ENCODE results near the gene GGN. TPM values are rescaled to one million over a fixed set of nuclear protein-coding genes. Genes with fewer than 3 reads are reported as not detected.
A peak's percentile ranks its signal among the peaks of the same experiment; 100 is the strongest.

GGN gene
- total and polyA plus RNA-seq, 2 of the 13 experiments (the other 11 are each of a cell fraction or from before 2014, with no cell fraction given), result not detected

DNA sequence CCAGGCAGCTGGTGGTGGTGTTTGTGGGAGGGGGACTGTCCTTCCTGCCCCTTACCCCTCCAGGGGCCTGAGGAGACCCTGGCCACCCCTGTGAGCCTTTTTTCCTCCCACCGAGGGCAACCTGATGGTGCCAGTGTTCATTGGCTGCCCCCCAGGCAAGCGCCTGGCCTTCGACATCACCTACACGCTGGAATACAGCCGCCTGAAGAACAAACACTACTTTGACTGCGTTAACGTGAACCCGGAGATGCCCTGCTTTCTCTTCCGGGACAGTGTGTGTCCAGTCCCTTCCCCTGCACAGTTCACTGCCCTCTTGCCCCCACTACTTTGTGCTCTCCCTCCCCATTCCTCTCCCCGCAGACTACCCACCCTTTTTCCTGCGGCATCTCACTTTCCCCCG, 20.8 kb downstream of the GGN start:
- CTCF ChIA-PET (ENCODE audit: low intra/inter-chr PET ratio, low total read pairs), result no interaction called here
- WGBS (ENCODE audit: low lambda C conversion rate), result 30% methylated on average over 9 of the region's 12 CpGs
- TF ChIP-seq NR2C2 (CRISPR knock-in tag; IDR thresholded peaks at IDR 0.05; ENCODE audit: borderline replicate concordance) (peak; percentile 97), ZNF687 (CRISPR knock-in tag; IDR thresholded peaks at IDR 0.05) (peak; percentile 53), GABPA (IDR thresholded peaks at IDR 0.05; ENCODE audit: low read depth, low read length) (peak; percentile 74), GABPA (CRISPR knock-in tag; IDR thresholded peaks at IDR 0.05; ENCODE audit: low read depth) (peak; percentile 91), ZNF746 (CRISPR knock-in tag; IDR thresholded peaks at IDR 0.05) (peak; percentile 34; the same call in 1 of the 2 replicates), MTA1 (CRISPR knock-in tag; IDR thresholded peaks at IDR 0.05; ENCODE audit: borderline replicate concordance) (0 out of 2 replicates have a peak, but pooled peaks have one; percentile 17), THAP11 (CRISPR knock-in tag; IDR thresholded peaks at IDR 0.05) (peak; percentile 51; the same call in 1 of the 2 replicates), ZNF574 (CRISPR knock-in tag; IDR thresholded peaks at IDR 0.05) (peak; percentile 28), SYNCRIP (IDR thresholded peaks at IDR 0.05; ENCODE audit: insufficient read depth, low read depth, low read length) (no peak), ZZZ3 (CRISPR knock-in tag; IDR thresholded peaks at IDR 0.05; ENCODE audit: borderline replicate concordance) (no peak), ZEB1 (IDR thresholded peaks at IDR 0.05; ENCODE audit: insufficient replicate concordance, low read depth) (no peak), WIZ (CRISPR knock-in tag; IDR thresholded peaks at IDR 0.05) (0 out of 2 replicates have a peak, but pooled peaks have one; percentile 46), SKI (IDR thresholded peaks at IDR 0.05; ENCODE audit: partially characterized antibody) (no peak)
- TF ChIP-seq, protein P1, sequence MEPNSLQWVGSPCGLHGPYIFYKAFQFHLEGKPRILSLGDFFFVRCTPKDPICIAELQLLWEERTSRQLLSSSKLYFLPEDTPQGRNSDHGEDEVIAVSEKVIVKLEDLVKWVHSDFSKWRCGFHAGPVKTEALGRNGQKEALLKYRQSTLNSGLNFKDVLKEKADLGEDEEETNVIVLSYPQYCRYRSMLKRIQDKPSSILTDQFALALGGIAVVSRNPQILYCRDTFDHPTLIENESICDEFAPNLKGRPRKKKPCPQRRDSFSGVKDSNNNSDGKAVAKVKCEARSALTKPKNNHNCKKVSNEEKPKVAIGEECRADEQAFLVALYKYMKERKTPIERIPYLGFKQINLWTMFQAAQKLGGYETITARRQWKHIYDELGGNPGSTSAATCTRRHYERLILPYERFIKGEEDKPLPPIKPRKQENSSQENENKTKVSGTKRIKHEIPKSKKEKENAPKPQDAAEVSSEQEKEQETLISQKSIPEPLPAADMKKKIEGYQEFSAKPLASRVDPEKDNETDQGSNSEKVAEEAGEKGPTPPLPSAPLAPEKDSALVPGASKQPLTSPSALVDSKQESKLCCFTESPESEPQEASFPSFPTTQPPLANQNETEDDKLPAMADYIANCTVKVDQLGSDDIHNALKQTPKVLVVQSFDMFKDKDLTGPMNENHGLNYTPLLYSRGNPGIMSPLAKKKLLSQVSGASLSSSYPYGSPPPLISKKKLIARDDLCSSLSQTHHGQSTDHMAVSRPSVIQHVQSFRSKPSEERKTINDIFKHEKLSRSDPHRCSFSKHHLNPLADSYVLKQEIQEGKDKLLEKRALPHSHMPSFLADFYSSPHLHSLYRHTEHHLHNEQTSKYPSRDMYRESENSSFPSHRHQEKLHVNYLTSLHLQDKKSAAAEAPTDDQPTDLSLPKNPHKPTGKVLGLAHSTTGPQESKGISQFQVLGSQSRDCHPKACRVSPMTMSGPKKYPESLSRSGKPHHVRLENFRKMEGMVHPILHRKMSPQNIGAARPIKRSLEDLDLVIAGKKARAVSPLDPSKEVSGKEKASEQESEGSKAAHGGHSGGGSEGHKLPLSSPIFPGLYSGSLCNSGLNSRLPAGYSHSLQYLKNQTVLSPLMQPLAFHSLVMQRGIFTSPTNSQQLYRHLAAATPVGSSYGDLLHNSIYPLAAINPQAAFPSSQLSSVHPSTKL (CRISPR knock-in tag; IDR thresholded peaks at IDR 0.05), result no peak

More for the DNA sequence above, 20.8 kb downstream of the GGN start:
- peak overlapping the region in 1 of 3 experiments; percentile 36; a peak in 1 of 6 replicates for H3K4me3 ChIP-seq (replicated peaks in 1 of 3; ENCODE audit: insufficient read depth in 1 of 3, low read depth in 2 of 3, low read length in 3 of 3)
- peaks cover 0 to 6% of the 10 kb centered on the region in 2 experiments; a peak in 1 of 5 replicates for H3K27me3 ChIP-seq (ENCODE audit: control insufficient read depth in 1 of 2, insufficient read depth in 2 of 2, low read length in 2 of 2)
- DNase-seq (ENCODE audit: low spot score) (no peak), FAIRE-seq (no peak), ATAC-seq (peak; percentile 33; the same call in 2 of the 3 replicates)
- no peak overlapping the region for H3K9ac ChIP-seq (ENCODE audit: insufficient read depth, low read depth, low read length)
- intact Hi-C loops (cut with micrococcal nuclease; ENCODE audit: unreplicated experiment) (no loop called here), in situ Hi-C loops (cut with HindIII; ENCODE audit: extremely low pct_ligation_motif_present, low pct_unique_long_range_greater_than_20kb) (no loop called here)
- no peaks in the 10 kb centered on the region for H3K36me3 ChIP-seq (replicated peaks in 1 of 2; ENCODE audit: control insufficient read depth in 1 of 2, insufficient read depth in 2 of 2, low read length in 2 of 2)
- no peaks in the 10 kb centered on the region for H3K9me3 ChIP-seq (ENCODE audit: low read length)
- peaks cover 40% of the 10 kb centered on the region for H3K4me1 ChIP-seq (ENCODE audit: insufficient read depth, low read length)
- peak overlapping the region; percentile 56 for H3K4me2 ChIP-seq (ENCODE audit: low read depth, low read length)
- no peaks in the 10 kb centered on the region for H4K20me1 ChIP-seq (ENCODE audit: insufficient read depth, low read length)
- H2AFZ ChIP-seq (ENCODE audit: low read length), result no peak overlapping the region
- POLR2A ChIA-PET, result no interaction called here
- BruUV-seq (replicated peaks), result no TSS peak
- no peaks in the 10 kb centered on the region for H3K79me2 ChIP-seq (ENCODE audit: insufficient read depth, low read length)
- H3K27ac ChIP-seq (ENCODE audit: extremely low read length, insufficient read depth, low read length), result no peak overlapping the region
